ENCODE data around the gene OLFM1.

OLFM1 gene

GRCh38 chr9:135083241-135083810, 4.1 kb upstream of the OLFM1 start:
- Histone ChIP-seq H3K4me3 (ENCODE audit: severe bottlenecking) (no peak overlapping the region), H3K4me1 (ENCODE audit: insufficient read depth, poor library complexity, severe bottlenecking) (no peaks in the 10 kb centered on the region), H3K9me3 (ENCODE audit: severe bottlenecking) (no peaks in the 10 kb centered on the region), H3K27ac (ENCODE audit: poor library complexity, severe bottlenecking) (no peak overlapping the region), H3K27me3 (ENCODE audit: insufficient read depth, poor library complexity, severe bottlenecking) (peaks cover 69% of the 10 kb centered on the region), H3K36me3 (ENCODE audit: low read depth) (no peaks in the 10 kb centered on the region)
- no peak for ATAC-seq (ENCODE audit: low read depth)
- TF ChIP-seq, protein P1, sequence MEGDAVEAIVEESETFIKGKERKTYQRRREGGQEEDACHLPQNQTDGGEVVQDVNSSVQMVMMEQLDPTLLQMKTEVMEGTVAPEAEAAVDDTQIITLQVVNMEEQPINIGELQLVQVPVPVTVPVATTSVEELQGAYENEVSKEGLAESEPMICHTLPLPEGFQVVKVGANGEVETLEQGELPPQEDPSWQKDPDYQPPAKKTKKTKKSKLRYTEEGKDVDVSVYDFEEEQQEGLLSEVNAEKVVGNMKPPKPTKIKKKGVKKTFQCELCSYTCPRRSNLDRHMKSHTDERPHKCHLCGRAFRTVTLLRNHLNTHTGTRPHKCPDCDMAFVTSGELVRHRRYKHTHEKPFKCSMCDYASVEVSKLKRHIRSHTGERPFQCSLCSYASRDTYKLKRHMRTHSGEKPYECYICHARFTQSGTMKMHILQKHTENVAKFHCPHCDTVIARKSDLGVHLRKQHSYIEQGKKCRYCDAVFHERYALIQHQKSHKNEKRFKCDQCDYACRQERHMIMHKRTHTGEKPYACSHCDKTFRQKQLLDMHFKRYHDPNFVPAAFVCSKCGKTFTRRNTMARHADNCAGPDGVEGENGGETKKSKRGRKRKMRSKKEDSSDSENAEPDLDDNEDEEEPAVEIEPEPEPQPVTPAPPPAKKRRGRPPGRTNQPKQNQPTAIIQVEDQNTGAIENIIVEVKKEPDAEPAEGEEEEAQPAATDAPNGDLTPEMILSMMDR (IDR thresholded peaks at IDR 0.05; ENCODE audit: poor library complexity, severe bottlenecking): no peak
- DNase-seq (ENCODE audit: low spot score): peak; percentile 19

DNA sequence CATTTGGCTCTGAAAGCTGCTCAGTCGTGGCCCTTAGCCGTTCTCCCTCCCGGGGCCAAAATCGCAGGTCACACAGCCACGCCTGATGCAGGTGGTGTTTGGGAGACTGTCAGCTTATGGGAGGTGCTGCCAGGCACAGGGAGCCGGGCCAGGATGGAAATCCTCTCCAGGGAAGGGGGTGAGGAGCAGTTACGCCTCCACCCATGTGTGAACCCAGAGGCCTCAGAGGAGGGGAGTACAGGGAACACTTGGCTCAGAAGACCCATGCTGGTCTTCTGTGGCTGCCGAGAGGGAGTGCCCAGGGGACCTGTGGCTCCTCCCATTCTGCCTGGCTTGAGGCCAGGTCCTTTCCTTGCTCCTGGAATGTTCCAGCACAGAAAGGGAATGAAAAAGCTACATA, 3.6 kb upstream of the OLFM1 start:
- no peak for DNase-seq (ENCODE audit: low spot score)
- no peaks in the 10 kb centered on the region for H3K4me1 ChIP-seq (ENCODE audit: insufficient read depth, poor library complexity, severe bottlenecking)
- no peak for ATAC-seq (ENCODE audit: low read depth)
- TF ChIP-seq, protein P1 (IDR thresholded peaks at IDR 0.05; ENCODE audit: poor library complexity, severe bottlenecking): no peak
- peaks cover 70% of the 10 kb centered on the region for H3K27me3 ChIP-seq (ENCODE audit: insufficient read depth, poor library complexity, severe bottlenecking)
- H3K36me3 ChIP-seq (ENCODE audit: low read depth): no peaks in the 10 kb centered on the region
- H3K4me3 ChIP-seq (ENCODE audit: severe bottlenecking): no peak overlapping the region
- no peaks in the 10 kb centered on the region for H3K9me3 ChIP-seq (ENCODE audit: severe bottlenecking)
- no peak overlapping the region for H3K27ac ChIP-seq (ENCODE audit: poor library complexity, severe bottlenecking)

- H3K36me3 ChIP-seq (ENCODE audit: low read depth): no peaks in the 10 kb centered on the region
- TF ChIP-seq, protein P1 (IDR thresholded peaks at IDR 0.05; ENCODE audit: poor library complexity, severe bottlenecking): no peak
- H3K9me3 ChIP-seq (ENCODE audit: severe bottlenecking): no peaks in the 10 kb centered on the region
- peaks cover 71% of the 10 kb centered on the region for H3K27me3 ChIP-seq (ENCODE audit: insufficient read depth, poor library complexity, severe bottlenecking)
- no peak overlapping the region for H3K4me3 ChIP-seq (ENCODE audit: severe bottlenecking)
- DNase-seq (ENCODE audit: low spot score): no peak
- no peak for ATAC-seq (ENCODE audit: low read depth)
- H3K27ac ChIP-seq (ENCODE audit: poor library complexity, severe bottlenecking): no peak overlapping the region
- H3K4me1 ChIP-seq (ENCODE audit: insufficient read depth, poor library complexity, severe bottlenecking): no peaks in the 10 kb centered on the region
Measured at GRCh38 chr9:135084262-135084661, 3.2 kb upstream of the OLFM1 start.

- TF ChIP-seq, protein P1 (IDR thresholded peaks at IDR 0.05; ENCODE audit: poor library complexity, severe bottlenecking): no peak
- DNase-seq (ENCODE audit: low spot score) (no peak), ATAC-seq (ENCODE audit: low read depth) (no peak)
- Histone ChIP-seq H3K4me1 (ENCODE audit: insufficient read depth, poor library complexity, severe bottlenecking) (no peaks in the 10 kb centered on the region), H3K9me3 (ENCODE audit: severe bottlenecking) (no peaks in the 10 kb centered on the region), H3K36me3 (ENCODE audit: low read depth) (no peaks in the 10 kb centered on the region), H3K27me3 (ENCODE audit: insufficient read depth, poor library complexity, severe bottlenecking) (peaks cover 80% of the 10 kb centered on the region), H3K4me3 (ENCODE audit: severe bottlenecking) (no peak overlapping the region), H3K27ac (ENCODE audit: poor library complexity, severe bottlenecking) (no peak overlapping the region)
Measured at GRCh38 chr9:135084881-135085760, 2.3 kb upstream of the OLFM1 start.

Measured in RWPE2 (cell line).